A549 treated with GW870086 at 1 μM for 4 hours (cell line): ENCODE data around the gene ECM1. TPM values are rescaled to one million over a fixed set of nuclear protein-coding genes. Genes with fewer than 3 reads are reported as not detected.

Experiments used
- total RNA-seq: library from RNA; stranded (reverse); fragments of 200-300 nt; extraction: Qiagen RNA extraction; gene quantifications from 5 replicates; pipeline ENCODE4 v1.2.3, GENCODE V29; 2022; ENCODE audit warnings: low read depth

Gene ECM1
- total RNA-seq, result 1.7 to 3.1 TPM (median 2.1 TPM) in 5 replicates

GRCh38 chr1:150507912-150508864 is at the start of gene ECM1:
Gene ECM1 (plus strand): TSS chr1:150508109. CDS start chr1:150508210, 101 bp downstream.

GRCh38 chr1:150486966-150487762 is 20.7 kb upstream of the ECM1 start, which contains the start of gene TARS2:
Gene TARS2 (plus strand): TSS chr1:150487419. CDS start chr1:150487451, 32 bp downstream.

GRCh38 chr1:150515328-150516049 is 7.6 kb downstream of the ECM1 start, which contains the start of gene FALEC:
Gene FALEC (plus strand): TSS chr1:150515752.

GRCh38 chr1:150548632-150549495 is 41.0 kb downstream of the ECM1 start, which contains the start of gene ADAMTSL4:
Gene ADAMTSL4 (plus strand): TSS chr1:150549408. CDS start chr1:150552289, 2,881 bp downstream.

Other genes starting within 250 kb of the ECM1 start
- gene APH1A, start 239.1 kb upstream of the ECM1 start, total RNA-seq, result 124 to 143 TPM (median 139 TPM) in 5 replicates
- 0.31 to 0.38 TPM (median 0.34 TPM) in 4 of 5 replicates, not detected in the other for gene C1orf54, start 235.3 kb upstream of the ECM1 start, total RNA-seq
- 0.97 to 2.4 TPM (median 1.3 TPM) in 5 replicates for gene CIART, start 225.6 kb upstream of the ECM1 start, total RNA-seq
- 82.1 to 87.8 TPM (median 84.2 TPM) in 5 replicates for gene MRPS21, start 214.2 kb upstream of the ECM1 start, total RNA-seq
- gene PRPF3, start 186.6 kb upstream of the ECM1 start, total RNA-seq, result 51.5 to 56.0 TPM (median 52.2 TPM) in 5 replicates
- 12.5 to 15.2 TPM (median 14.3 TPM) in 5 replicates for gene RPRD2, start 144.0 kb upstream of the ECM1 start, total RNA-seq
- gene TARS2, start 20.7 kb upstream of the ECM1 start, total RNA-seq, result 18.9 to 21.3 TPM (median 20.6 TPM) in 5 replicates
- gene FALEC, start 7.6 kb downstream of the ECM1 start, total RNA-seq, result 0.32 TPM in 1 of 5 replicates, not detected in the others
- gene ADAMTSL4, start 41.3 kb downstream of the ECM1 start, total RNA-seq, result 3.1 to 7.2 TPM (median 5.2 TPM) in 5 replicates
- gene MCL1, start 71.5 kb downstream of the ECM1 start, total RNA-seq, result 195 to 266 TPM (median 252 TPM) in 5 replicates
- gene ENSA, start 121.5 kb downstream of the ECM1 start, total RNA-seq, result 130 to 149 TPM (median 131 TPM) in 5 replicates
- 10.4 to 15.6 TPM (median 14.4 TPM) in 5 replicates for gene GOLPH3L, start 189.0 kb downstream of the ECM1 start, total RNA-seq
- gene HORMAD1, start 212.8 kb downstream of the ECM1 start, total RNA-seq, result 6.2 to 10.6 TPM (median 9.7 TPM) in 5 replicates